Esophagus squamous epithelium (tissue), 5 donors: ENCODE results near the gene MOGAT2. TPM values are rescaled to one million over a fixed set of nuclear protein-coding genes. Genes with fewer than 3 reads are reported as not detected.

ENCODE experiments used
- DNase-seq: peaks from one replicate; lab custom pipeline; 2025; lab: John Stamatoyannopoulos, UW
- H3K27ac ChIP-seq, 4 donors: fragments of 200-600 bp; sonication (generic); one replicate each; pipeline ENCODE4 v1.5.1; 2016 to 2019; ENCODE audit warnings: mild to moderate bottlenecking in 1 of 4
- H3K27me3 ChIP-seq, 4 donors: fragments of 200-600 bp; sonication (generic); 1 replicate in 3 of 4; 2 replicates in 1 of 4; pipeline versions ENCODE4 v1.5.1 to v1.6.0; 2017 to 2021; ENCODE audit warnings: antibody characterized with exemption in 1 of 4
- H3K36me3 ChIP-seq, 3 donors: fragments of 200-600 bp; sonication (generic); one replicate each; pipeline ENCODE4 v1.5.1; 2016 to 2019
- H3K4me1 ChIP-seq, 3 donors: fragments of 200-600 bp; sonication (generic); one replicate each; pipeline ENCODE4 v1.5.1; 2017 to 2019
- H3K4me3 ChIP-seq, 4 donors: fragments of 200-600 bp; sonication (generic); 1 replicate in 3 of 4; 2 replicates in 1 of 4; pipeline ENCODE4 v1.5.1; 2016 to 2019; ENCODE audit warnings: mild to moderate bottlenecking in 2 of 4, moderate library complexity in 1 of 4
- H3K9me3 ChIP-seq, 3 donors: fragments of 200-600 bp; sonication (generic); one replicate each; pipeline ENCODE4 v1.5.1; 2016 to 2019
- POLR2A ChIP-seq, 4 donors: fragments of 450-650 bp; IDR thresholded peaks; one replicate each; pipeline ENCODE4 v1.6.1; 2017; ENCODE audit warnings: antibody characterized with exemption in 4 of 4, mild to moderate bottlenecking in 4 of 4, moderate library complexity in 3 of 4
- WGBS, 2 donors: methylation state at CpG; one replicate each; pipeline ENCODE4 v1.1.5; 2018; 5-methylcytosine and 5-hydroxymethylcytosine counted together
- intact Hi-C: fragments of 100-400 bp; cut with DNase I; formaldehyde crosslinking; loops from one replicate; pipeline ENCODE4 v1.15.0; 2022
- total RNA-seq, 4 donors: library from RNA; depleted of rRNA; stranded (reverse); fragments of >200 nt; gene quantifications; one replicate each; pipeline ENCODE4 v1.1.0, GENCODE V29; 2016
- TF ChIP-seq, protein P1 (sequence below), 6 experiments: fragments of 450-650 bp in 4 of 6; fragments of 200-600 bp in 2 of 6; sonication (generic) in 2 of 6; IDR thresholded peaks; one replicate each; pipeline ENCODE4 v1.5.1; 2016 to 2019; ENCODE audit warnings: antibody characterized with exemption in 6 of 6, mild to moderate bottlenecking in 4 of 6, moderate library complexity in 4 of 6
- donor health status: DM: yes; HTN: yes; CAD: no.

MOGAT2 gene
- total RNA-seq, 4 donors from 2014 or later: not detected

DNA sequence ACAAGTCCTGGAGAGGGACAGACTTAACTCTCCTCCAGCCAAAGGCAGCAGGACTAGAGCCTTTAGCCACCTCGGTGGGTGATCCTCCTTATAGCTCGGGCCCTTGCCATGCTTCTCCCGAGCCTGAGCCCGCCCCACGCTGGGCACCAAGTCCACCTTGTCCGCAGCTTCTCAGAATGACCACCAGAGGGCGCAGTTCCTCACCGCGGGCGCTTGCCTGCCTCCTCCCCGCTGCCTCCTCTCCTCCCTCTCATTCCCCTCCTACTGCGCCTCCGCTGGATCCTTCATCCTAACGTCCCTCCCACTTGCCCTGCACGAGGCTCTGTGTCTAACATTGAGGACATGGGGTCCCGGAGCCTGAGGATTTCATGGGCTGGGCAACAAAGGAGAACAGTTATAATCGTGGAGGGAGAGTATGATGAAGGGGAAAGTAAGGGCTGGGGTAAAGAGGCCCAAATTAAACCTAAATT lies 11.3 kb upstream of the MOGAT2 start:
- TF ChIP-seq, protein P1, sequence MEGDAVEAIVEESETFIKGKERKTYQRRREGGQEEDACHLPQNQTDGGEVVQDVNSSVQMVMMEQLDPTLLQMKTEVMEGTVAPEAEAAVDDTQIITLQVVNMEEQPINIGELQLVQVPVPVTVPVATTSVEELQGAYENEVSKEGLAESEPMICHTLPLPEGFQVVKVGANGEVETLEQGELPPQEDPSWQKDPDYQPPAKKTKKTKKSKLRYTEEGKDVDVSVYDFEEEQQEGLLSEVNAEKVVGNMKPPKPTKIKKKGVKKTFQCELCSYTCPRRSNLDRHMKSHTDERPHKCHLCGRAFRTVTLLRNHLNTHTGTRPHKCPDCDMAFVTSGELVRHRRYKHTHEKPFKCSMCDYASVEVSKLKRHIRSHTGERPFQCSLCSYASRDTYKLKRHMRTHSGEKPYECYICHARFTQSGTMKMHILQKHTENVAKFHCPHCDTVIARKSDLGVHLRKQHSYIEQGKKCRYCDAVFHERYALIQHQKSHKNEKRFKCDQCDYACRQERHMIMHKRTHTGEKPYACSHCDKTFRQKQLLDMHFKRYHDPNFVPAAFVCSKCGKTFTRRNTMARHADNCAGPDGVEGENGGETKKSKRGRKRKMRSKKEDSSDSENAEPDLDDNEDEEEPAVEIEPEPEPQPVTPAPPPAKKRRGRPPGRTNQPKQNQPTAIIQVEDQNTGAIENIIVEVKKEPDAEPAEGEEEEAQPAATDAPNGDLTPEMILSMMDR (IDR thresholded peaks at IDR 0.05): peak; percentile 80 to 94 (median 85)
- TF ChIP-seq POLR2A (IDR thresholded peaks at IDR 0.05): no peak
- 4 to 5% methylated on average over 13 to 17 of the region's 17 CpGs for WGBS, 2 donors
- H3K9me3 ChIP-seq: no peaks in the 10 kb centered on the region
- peak overlapping the region in 1 of 4 donors; percentile 42 for H3K4me3 ChIP-seq
- peaks cover 0 to 7% (median 3%) of the 10 kb centered on the region in 3 donors for H3K4me1 ChIP-seq
- no peak for DNase-seq
- intact Hi-C loops: loop anchor here (10.0 kb wide), 1 partner anchor 89 kb away; no protein-coding TSS in a partner anchor
- H3K36me3 ChIP-seq: no peaks in the 10 kb centered on the region
- H3K27ac ChIP-seq: no peak overlapping the region
- H3K27me3 ChIP-seq: no peaks in the 10 kb centered on the region

DNA sequence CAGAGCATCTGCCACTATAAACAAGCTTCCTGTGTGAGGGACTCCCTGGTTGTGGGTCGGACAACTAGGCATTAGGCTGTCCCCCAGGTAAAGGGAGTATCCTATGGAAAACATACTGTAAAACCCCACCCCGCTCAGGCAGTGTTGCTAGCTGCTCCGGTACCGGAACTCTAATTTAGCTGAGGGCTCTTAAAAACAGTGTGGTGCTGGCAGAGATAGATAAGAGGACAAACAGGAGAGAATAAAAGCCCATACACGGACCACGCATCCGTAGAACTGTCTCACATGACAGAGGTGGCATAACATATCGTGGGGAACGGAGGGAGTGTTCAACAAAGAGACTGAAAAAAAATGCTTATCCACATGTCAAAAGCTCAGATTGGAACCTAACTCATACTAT lies 3.4 kb upstream of the MOGAT2 start:
- Histone ChIP-seq H3K27ac (no peak overlapping the region), H3K27me3 (peaks cover 0 to 2% (median 0%) of the 10 kb centered on the region in 4 donors), H3K36me3 (no peaks in the 10 kb centered on the region), H3K4me1 (peaks cover 0 to 11% (median 8%) of the 10 kb centered on the region in 3 donors), H3K4me3 (no peak overlapping the region), H3K9me3 (no peaks in the 10 kb centered on the region)
- 78 to 80% methylated on average over 8 to 9 of the region's 9 CpGs for WGBS, 2 donors
- TF ChIP-seq, protein P1 (IDR thresholded peaks at IDR 0.05): no peak
- TF ChIP-seq POLR2A (IDR thresholded peaks at IDR 0.05): no peak
- DNase-seq: no peak
- intact Hi-C loops: no loop called here

DNA sequence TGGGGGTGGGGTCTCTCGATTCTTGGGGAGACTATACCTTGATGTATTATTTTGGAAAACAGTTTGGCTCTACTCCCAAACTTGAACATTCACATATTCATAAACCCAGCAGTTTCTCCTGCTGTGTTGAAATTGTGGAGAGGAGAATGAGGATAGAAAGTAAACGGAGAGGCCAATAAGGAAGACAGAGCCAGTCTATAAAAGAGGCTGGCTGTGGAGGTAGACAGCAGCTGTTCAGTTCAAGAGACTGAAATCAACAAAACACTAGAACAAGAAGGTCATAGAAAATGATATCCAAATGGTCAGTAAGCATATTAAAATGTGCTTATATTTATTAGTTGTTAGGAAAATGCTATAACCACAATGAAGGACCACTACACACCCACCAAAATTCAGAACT lies 1.9 kb upstream of the MOGAT2 start:
- intact Hi-C loops: no loop called here
- peaks cover 0 to 2% (median 0%) of the 10 kb centered on the region in 4 donors for H3K27me3 ChIP-seq
- H3K27ac ChIP-seq: no peak overlapping the region
- no peaks in the 10 kb centered on the region for H3K36me3 ChIP-seq
- 75 to 93% methylated on average over 2 of the region's 2 CpGs for WGBS, 2 donors
- DNase-seq: no peak
- H3K4me1 ChIP-seq: peaks cover 0 to 11% (median 8%) of the 10 kb centered on the region in 3 donors
- no peak for TF ChIP-seq POLR2A (IDR thresholded peaks at IDR 0.05)
- TF ChIP-seq, protein P1 (IDR thresholded peaks at IDR 0.05): no peak
- no peaks in the 10 kb centered on the region for H3K9me3 ChIP-seq
- H3K4me3 ChIP-seq: no peak overlapping the region

DNA sequence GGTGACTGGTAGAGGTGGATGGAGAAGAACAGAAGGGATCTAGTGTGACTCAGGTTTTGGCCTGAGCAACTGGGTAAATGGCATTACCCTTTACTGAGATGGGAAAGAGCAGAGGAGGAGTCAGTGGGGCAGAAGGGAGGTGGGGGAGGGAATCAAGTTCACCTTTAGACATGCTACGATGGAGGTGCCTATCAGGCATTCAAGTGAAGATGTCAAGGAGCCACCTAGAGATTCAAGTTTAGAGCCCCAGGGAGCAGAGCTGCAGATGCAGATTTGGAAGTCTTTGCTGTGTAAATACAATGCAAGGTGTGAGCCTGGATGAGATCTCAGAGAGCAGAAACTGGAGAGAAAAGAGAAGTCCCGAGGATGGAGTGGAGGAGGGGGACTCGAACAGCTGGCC lies 979 bp upstream of the MOGAT2 start:
- TF ChIP-seq, protein P1 (IDR thresholded peaks at IDR 0.05): no peak
- no peak for TF ChIP-seq POLR2A (IDR thresholded peaks at IDR 0.05)
- no peaks in the 10 kb centered on the region for H3K9me3 ChIP-seq
- H3K27me3 ChIP-seq: peaks cover 0 to 2% (median 0%) of the 10 kb centered on the region in 4 donors
- H3K36me3 ChIP-seq: no peaks in the 10 kb centered on the region
- no peak overlapping the region for H3K4me3 ChIP-seq
- WGBS, 2 donors: 82% methylated on average over 3 of the region's 3 CpGs
- H3K27ac ChIP-seq: no peak overlapping the region
- DNase-seq: no peak
- intact Hi-C loops: no loop called here
- peaks cover 0 to 11% (median 8%) of the 10 kb centered on the region in 3 donors for H3K4me1 ChIP-seq

DNA sequence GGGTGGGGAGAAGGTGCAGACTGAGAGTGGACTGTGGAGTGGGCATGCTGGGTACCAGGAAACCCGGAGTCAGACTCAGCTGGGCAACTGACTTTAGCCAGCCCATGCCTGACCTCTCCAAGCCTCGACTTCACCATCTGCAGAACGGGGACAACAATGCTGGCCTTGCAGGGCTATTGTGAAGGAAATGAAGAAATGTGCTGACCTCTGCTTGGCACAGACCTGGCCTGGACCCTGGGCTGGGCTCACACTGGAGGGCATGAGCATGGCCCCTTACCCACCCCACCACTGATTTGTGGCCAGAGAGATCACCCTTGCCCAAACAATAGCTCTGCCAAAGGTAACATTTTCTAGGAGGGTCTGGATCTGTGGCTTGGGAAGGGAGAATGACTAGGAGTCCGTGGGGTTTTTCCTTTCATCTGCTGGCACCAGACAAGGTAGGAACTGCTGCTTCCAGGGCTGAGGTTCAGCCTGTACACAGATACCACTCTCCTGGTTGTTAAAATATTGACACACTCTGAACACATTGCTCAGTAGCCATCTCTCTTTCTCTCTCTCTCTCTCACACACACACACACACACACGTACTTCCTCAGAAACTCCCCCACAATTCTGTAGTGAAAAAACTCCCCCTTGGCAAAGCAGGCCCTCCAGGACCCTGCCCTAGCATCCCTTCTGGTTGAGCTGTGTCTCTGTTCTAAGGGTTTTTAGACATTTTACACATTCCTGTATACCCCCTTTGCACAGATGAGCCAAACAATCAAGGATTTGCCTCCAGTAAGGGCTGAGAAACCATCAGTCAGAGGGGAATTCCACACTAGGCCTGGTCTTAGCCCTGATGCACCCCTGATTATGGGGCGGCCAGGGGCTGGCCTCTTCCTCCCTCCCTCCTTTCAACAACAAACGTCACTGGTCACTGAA lies 1.0 kb downstream of the MOGAT2 start:
- 65 to 69% methylated on average over 5 of the region's 7 CpGs for whole genome bisulfite sequencing, 2 donors
- H3K27me3 ChIP-seq: no peaks in the 10 kb centered on the region
- no peaks in the 10 kb centered on the region for H3K36me3 ChIP-seq
- peaks cover 0 to 11% (median 8%) of the 10 kb centered on the region in 3 donors for H3K4me1 ChIP-seq
- intact Hi-C loops: no loop called here
- no peak overlapping the region for H3K4me3 ChIP-seq
- no peak overlapping the region for H3K27ac ChIP-seq
- no peak for DNase-seq
- TF ChIP-seq, protein P1 (IDR thresholded peaks at IDR 0.05): no peak
- TF ChIP-seq POLR2A (IDR thresholded peaks at IDR 0.05): no peak
- no peaks in the 10 kb centered on the region for H3K9me3 ChIP-seq
